ENCODE data around the gene TMEM245.

- TF ChIP-seq, protein P1, sequence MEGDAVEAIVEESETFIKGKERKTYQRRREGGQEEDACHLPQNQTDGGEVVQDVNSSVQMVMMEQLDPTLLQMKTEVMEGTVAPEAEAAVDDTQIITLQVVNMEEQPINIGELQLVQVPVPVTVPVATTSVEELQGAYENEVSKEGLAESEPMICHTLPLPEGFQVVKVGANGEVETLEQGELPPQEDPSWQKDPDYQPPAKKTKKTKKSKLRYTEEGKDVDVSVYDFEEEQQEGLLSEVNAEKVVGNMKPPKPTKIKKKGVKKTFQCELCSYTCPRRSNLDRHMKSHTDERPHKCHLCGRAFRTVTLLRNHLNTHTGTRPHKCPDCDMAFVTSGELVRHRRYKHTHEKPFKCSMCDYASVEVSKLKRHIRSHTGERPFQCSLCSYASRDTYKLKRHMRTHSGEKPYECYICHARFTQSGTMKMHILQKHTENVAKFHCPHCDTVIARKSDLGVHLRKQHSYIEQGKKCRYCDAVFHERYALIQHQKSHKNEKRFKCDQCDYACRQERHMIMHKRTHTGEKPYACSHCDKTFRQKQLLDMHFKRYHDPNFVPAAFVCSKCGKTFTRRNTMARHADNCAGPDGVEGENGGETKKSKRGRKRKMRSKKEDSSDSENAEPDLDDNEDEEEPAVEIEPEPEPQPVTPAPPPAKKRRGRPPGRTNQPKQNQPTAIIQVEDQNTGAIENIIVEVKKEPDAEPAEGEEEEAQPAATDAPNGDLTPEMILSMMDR (IDR thresholded peaks at IDR 0.05), result no peak
- TF ChIP-seq POLR2A (IDR thresholded peaks at IDR 0.05; ENCODE audit: low read length), result no peak
- no peak for TF ChIP-seq KDM5A (IDR thresholded peaks at IDR 0.05)
- TF ChIP-seq ZC3H11A (IDR thresholded peaks at IDR 0.05), result no peak
- TF ChIP-seq EHMT2 (IDR thresholded peaks at IDR 0.05; ENCODE audit: low read depth), result no peak
Measured at GRCh38 chr9:109019420-109019819, 100.3 kb downstream of the TMEM245 start.
